Small intestine (tissue), 7 donors: Measurements from ENCODE around the gene TLCD1. TPM values are rescaled to one million over a fixed set of nuclear protein-coding genes. Genes with fewer than 3 reads are reported as not detected.
"Not testable (repeated sequence)": the region's sequence is repeated elsewhere in the genome, so short reads cannot be mapped to it uniquely, and the experiment has no call there.

Source experiments
- DNase-seq, 2 donors: peaks; one replicate each; pipeline versions ENCODE4 v3.0.0 to v3.0.0-alpha.2; 2013
- FAIRE-seq: peaks from 2 replicates; lab custom pipeline; 2012; peaks lifted over from hg19 to GRCh38; lab: Jason Lieb, UNC
- H3K27ac ChIP-seq, 3 donors: one replicate each; pipeline ENCODE4 v1.5.1; 2013; ENCODE audit warnings: low read length in 2 of 3, mild to moderate bottlenecking in 2 of 3, control low read depth in 1 of 3, inconsistent platforms in 1 of 3, low read depth in 1 of 3, moderate library complexity in 1 of 3
- H3K27me3 ChIP-seq, 3 donors: one replicate each; pipeline ENCODE4 v1.6.1; 2013; ENCODE audit warnings: low read length in 3 of 3, inconsistent platforms in 1 of 3; ENCODE audit not compliant: control insufficient read depth in 3 of 3, insufficient read depth in 3 of 3
- H3K36me3 ChIP-seq, 3 donors: one replicate each; pipeline ENCODE4 v1.6.1; 2013; ENCODE audit warnings: low read length in 3 of 3, inconsistent platforms in 1 of 3, low read depth in 1 of 3, mild to moderate bottlenecking in 1 of 3, moderate library complexity in 1 of 3; ENCODE audit not compliant: control insufficient read depth in 3 of 3, insufficient read depth in 2 of 3
- H3K4me1 ChIP-seq, 3 donors: one replicate each; pipeline ENCODE4 v1.6.1; 2013; ENCODE audit warnings: low read length in 2 of 3, inconsistent platforms in 1 of 3, low read depth in 1 of 3, mild to moderate bottlenecking in 1 of 3, moderate library complexity in 1 of 3; ENCODE audit not compliant: control insufficient read depth in 3 of 3, insufficient read depth in 2 of 3
- H3K4me3 ChIP-seq, 3 donors: one replicate each; pipeline ENCODE4 v1.5.1; 2013; ENCODE audit warnings: low read length in 3 of 3, control low read depth in 1 of 3, inconsistent platforms in 1 of 3, low read depth in 1 of 3, mild to moderate bottlenecking in 1 of 3, moderate library complexity in 1 of 3
- H3K9me3 ChIP-seq, 2 donors: one replicate each; pipeline ENCODE4 v1.6.1; 2013; ENCODE audit warnings: low read depth in 1 of 2, low read length in 1 of 2; ENCODE audit not compliant: control insufficient read depth in 2 of 2, insufficient read depth in 1 of 2
- WGBS, 3 donors: extraction: QIAGEN DNeasy Blood & Tissue Kit; methylation state at CpG; one replicate each; pipeline ENCODE4 v1.1.7; 2013; 5-methylcytosine and 5-hydroxymethylcytosine counted together
- polyA plus RNA-seq, 4 donors: library from polyadenylated mRNA; stranded (reverse) in 3 of 4; unstranded in 1 of 4; fragments of 200-250 nt in 3 of 4; fragments of 120-200 nt in 1 of 4; gene quantifications; one replicate each; pipeline versions ENCODE4 v1.2.1 to v1.2.3, GENCODE V29; 2013
- donor health status: healthy with polysubstance abuse.
- donor health status: control.
- donor health status: control.
- donor health status: Bipolar disorder and iron deficiency.
- donor health status: healthy.

TLCD1 gene
- polyA plus RNA-seq, 4 donors: 10.7 to 21.3 (median 11.6) TPM

DNA sequence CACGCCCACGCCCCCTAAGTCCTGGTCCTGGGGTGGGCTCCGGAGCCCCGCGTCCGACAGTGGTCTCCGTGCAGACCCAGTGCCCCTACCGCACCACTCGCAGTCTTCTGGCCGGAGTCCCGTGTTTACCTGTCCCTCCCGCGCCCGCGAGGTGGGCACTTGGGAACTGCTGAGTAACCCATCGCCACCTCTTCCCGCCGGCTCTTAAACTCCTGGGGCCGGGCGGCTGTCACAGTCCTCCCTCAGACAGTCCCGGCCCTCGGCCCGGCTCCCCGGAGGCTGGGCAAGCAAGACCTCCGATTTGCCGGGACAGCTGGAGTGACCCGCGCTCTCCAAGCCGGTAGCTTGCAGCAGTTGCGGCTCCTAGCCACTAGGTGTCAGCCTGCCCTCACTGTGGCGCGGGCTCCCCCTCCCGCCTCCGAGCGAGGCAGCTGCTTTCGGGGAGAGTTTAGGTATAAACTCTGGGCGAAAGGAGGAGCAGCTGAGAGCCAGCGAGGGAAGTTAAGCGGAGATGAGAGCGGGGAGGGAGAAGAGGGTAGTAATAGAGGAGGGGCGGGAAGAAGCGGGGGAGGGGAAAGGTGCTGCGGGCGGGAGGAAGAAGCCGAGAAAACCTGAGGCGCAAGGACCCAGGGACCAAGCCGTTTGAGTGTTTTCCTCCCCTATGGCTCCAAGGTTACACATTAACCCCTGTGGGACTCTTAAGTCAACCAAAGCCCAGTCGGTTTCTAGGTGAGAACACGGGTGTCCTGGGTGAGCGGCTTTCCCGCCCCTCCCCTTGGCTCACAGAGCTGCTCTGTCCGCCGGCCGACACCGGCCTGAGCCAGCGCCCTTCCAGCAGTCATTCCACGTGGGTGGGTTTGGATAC lies 826 bp upstream of the TLCD1 start:
- 0% methylated on average over 53 to 57 of the region's 57 CpGs for WGBS, 3 donors
- DNase-seq (peak; percentile 94 to 97), FAIRE-seq (no peak)
- H3K36me3 ChIP-seq: peaks cover 5 to 30% (median 8%) of the 10 kb centered on the region in 3 donors
- H3K4me3 ChIP-seq: peak overlapping the region; percentile 38 to 60 (median 52)
- H3K27me3 ChIP-seq: no peaks in the 10 kb centered on the region
- H3K27ac ChIP-seq: peak overlapping the region; percentile 72 to 99 (median 79)
- H3K4me1 ChIP-seq: peaks cover 0 to 27% (median 0%) of the 10 kb centered on the region in 3 donors
- H3K9me3 ChIP-seq: no peaks in the 10 kb centered on the region

DNA sequence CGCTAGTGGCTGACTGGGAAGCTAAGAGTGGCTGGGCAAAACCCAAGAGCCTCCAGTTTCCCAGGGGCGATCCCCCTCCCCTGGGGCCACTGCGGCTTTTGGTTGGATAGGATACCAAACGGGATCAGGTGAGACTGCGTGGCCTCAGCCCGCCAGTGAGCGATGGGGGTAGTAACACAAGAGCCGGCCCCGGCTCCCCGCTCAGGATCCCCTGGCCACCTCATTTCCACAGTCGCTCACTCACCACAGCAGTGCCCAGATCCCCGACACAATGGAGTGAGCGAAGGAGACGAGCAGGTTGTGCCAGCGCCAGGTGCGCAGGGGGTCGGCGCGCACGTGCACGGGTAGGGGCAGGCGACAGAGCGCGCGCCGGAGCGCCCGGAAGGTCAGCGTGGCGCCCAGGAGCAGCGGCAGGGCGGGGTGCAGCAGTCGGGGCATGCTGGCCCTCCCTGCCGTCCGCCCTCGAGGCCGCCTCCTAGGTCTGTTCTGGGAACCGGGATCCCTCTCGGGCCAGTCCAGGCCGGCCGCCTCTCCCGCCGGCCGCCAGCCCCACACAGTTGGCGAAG lies 290 bp downstream of the TLCD1 start:
- Histone ChIP-seq H3K27ac (peak overlapping the region; percentile 67 to 99 (median 73)), H3K9me3 (no peaks in the 10 kb centered on the region), H3K4me1 (peaks cover 0 to 37% (median 2%) of the 10 kb centered on the region in 3 donors), H3K36me3 (peaks cover 5 to 39% (median 11%) of the 10 kb centered on the region in 3 donors), H3K4me3 (peak overlapping the region; percentile 38 to 60 (median 52)), H3K27me3 (no peaks in the 10 kb centered on the region)
- no peak for FAIRE-seq
- peak; percentile 64 to 86 for DNase-seq
- 1% methylated on average over 34 to 45 of the region's 45 CpGs for WGBS, 3 donors

DNA sequence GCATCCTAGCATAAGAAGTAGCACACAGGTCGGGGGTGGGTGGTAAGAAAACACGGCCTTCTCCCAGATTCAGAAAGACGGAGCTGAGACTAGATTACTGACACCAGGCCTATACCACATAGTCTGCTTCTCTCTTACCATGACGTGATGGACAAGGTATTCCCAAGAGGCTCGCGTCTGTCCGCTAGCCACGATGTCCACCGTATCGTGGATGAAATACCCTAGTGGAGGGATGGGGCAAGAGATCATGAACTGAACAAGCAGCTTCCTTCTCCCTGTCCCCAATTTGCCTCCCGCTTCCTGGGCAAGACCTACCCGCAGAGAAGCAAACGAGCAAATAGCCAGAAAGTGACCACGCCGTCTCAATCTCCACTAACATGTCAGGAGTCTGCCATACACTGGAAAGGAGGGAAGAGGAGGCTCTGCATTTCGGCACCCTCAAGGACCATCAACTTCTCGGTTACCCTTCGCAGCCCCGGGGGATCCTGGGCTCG lies 820 bp downstream of the TLCD1 start:
- Histone ChIP-seq H3K4me3 (peak overlapping the region in 2 of 3 donors; percentile 52 to 60), H3K36me3 (peaks cover 5 to 43% (median 11%) of the 10 kb centered on the region in 3 donors), H3K27me3 (no peaks in the 10 kb centered on the region), H3K4me1 (peaks cover 0 to 37% (median 2%) of the 10 kb centered on the region in 3 donors), H3K27ac (peak overlapping the region; percentile 67 to 99 (median 73)), H3K9me3 (no peaks in the 10 kb centered on the region)
- WGBS, 3 donors: 12 to 19% (median 12%) methylated on average over 20 of the region's 20 CpGs
- peak; percentile 29 to 50 for DNase-seq
- FAIRE-seq: no peak

DNA sequence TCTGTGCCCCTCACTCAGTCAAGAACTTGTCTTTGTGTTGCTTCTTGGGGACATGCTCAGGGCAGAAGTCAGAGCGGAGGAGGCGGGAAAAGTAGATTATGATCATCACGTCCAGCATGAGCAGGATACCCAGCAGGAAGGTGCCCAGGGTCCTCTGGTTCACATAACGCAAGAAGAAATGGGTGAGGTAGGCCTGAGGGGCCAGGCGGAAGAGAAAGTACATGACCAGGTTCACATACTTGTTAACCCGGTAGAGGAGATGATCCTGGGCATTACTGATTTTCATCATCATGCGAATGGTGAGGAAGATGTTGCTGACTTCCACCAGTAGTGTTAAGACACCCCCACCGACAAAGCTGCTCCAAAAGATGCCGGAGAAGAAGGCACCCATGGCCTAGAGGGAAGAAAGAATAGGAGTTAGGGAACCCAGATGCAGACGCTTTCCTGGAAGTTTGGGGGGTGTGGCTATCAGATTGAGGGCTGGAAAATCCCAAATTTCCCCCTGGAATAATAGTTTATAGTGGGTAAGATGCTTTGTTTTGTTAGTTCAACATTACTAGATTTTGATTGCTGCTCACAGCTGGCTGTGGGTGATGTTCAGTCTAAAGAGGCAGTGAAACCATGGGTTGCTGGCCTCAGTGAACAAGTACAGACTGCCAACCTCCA lies 1.4 kb downstream of the TLCD1 start:
- Histone ChIP-seq H3K4me3 (peak overlapping the region in 1 of 3 donors; percentile 60), H3K27me3 (no peaks in the 10 kb centered on the region), H3K4me1 (peaks cover 0 to 37% (median 2%) of the 10 kb centered on the region in 3 donors), H3K36me3 (peaks cover 5 to 43% (median 11%) of the 10 kb centered on the region in 3 donors), H3K27ac (peak overlapping the region in 2 of 3 donors; percentile 67 to 99), H3K9me3 (no peaks in the 10 kb centered on the region)
- DNase-seq: no peak
- no peak for FAIRE-seq
- 65 to 75% (median 74%) methylated on average over 10 of the region's 10 CpGs for WGBS, 3 donors

DNA sequence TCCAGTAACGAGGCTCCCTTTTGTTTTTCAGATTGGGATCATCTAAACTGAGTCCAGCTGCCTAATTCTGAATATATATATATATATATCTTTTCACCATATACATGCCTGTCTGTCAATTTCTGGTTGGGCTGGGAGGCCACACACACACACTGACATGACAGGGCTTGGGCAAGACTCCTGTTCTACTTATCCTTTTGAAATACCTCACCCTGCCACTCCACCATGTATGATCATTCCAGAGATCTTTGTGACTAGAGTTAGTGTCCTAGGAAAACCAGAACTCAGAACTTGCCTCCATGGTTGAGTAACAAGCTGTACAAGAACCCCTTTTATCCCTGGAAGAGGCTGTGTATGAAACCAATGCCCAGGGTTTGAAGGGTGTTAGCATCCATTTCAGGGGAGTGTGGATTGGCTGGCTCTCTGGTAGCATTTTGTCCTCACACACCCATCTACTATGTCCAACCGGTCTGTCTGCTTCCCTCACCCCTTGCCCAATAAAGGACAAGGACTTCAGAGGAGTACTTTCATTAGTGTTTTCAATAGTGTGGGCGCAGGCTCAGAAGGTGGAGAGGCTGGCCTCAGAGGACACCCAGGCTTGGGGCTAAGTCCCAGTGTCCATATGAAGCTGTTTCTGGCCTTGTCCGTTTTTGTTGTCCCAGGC lies 2.1 kb downstream of the TLCD1 start:
- H3K36me3 ChIP-seq: peaks cover 5 to 43% (median 11%) of the 10 kb centered on the region in 3 donors
- not testable (repeated sequence) for H3K27ac ChIP-seq, DNase-seq, H3K27me3 ChIP-seq, FAIRE-seq, H3K9me3 ChIP-seq, H3K4me3 ChIP-seq
- peaks cover 0 to 37% (median 2%) of the 10 kb centered on the region in 3 donors for H3K4me1 ChIP-seq
- WGBS, 3 donors: 56 to 65% (median 61%) methylated on average over 4 of the region's 4 CpGs

DNA sequence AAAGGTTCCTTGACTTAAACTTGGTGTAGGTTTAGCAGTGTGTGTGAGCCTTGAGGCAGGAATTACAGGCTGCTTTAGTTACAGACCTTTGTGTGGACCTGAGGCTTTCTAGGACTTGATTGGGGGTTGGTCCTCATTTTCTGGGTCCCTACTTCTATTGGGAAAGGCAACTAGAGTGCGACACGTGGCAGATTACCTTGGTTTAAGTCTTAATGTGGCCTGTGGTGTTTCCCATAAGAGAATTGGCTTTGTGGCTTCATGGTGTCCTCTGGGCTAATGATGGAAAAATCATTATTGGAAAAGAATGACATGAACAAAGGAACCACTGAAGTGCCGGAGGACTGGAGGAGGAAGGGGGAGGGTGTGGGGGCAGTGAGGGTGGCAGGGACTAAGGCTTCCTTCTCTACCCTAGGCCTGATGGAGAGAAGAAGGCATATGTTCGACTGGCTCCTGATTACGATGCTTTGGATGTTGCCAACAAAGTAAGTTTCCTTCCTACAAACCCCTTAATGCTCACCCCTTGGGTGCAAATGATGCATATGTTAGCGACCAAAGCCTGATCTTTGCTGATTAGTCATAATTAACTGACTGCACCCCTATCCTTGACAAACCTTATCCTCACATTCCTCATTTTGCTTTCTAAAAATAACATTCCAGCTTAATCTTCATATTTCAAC lies 2.7 kb downstream of the TLCD1 start:
- 66 to 79% (median 71%) methylated on average over 6 of the region's 6 CpGs for WGBS, 3 donors
- no peak overlapping the region for H3K27ac ChIP-seq
- peaks cover 5 to 43% (median 11%) of the 10 kb centered on the region in 3 donors for H3K36me3 ChIP-seq
- H3K4me3 ChIP-seq: no peak overlapping the region
- DNase-seq: no peak
- peaks cover 0 to 43% (median 2%) of the 10 kb centered on the region in 3 donors for H3K4me1 ChIP-seq
- H3K27me3 ChIP-seq: no peaks in the 10 kb centered on the region
- H3K9me3 ChIP-seq: no peaks in the 10 kb centered on the region
- no peak for FAIRE-seq

DNA sequence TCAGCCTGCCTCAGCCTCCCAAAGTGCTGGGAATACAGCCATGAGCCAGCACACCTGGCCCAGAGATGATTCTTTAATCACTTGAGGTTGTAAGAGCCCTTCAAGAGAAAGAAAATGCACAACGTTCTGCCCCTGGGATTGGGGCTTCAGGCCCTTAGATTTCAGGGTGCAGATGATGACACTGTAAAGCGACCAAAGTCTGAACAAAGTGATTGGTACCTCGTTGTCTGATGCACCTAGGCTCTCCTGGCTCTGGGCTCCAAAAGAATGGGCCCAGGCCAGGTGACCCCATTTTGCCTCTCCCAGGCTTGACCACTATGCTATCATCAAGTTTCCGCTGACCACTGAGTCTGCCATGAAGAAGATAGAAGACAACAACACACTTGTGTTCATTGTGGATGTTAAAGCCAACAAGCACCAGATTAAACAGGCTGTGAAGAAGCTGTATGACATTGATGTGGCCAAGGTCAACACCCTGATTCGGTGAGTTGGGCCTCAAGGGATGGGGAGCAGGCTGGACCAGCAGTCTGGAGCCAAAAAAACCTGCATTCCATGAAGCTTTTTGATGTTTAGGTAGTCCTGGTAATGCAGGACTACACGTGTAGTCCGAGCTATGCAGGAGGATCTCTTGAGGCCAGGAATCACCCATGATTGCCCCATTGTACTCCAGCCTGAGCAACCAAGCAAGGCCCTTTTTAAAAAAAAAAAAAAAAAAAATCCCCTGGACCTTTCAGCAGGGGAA lies 3.4 kb downstream of the TLCD1 start:
- H3K4me1 ChIP-seq: peaks cover 0 to 48% (median 2%) of the 10 kb centered on the region in 3 donors
- 49 to 59% (median 54%) methylated on average over 7 of the region's 7 CpGs for WGBS, 3 donors
- peak overlapping the region in 1 of 3 donors; percentile 26 for H3K27ac ChIP-seq
- H3K27me3 ChIP-seq: peaks cover 0 to 3% (median 0%) of the 10 kb centered on the region in 3 donors
- H3K9me3 ChIP-seq: no peaks in the 10 kb centered on the region
- FAIRE-seq (no peak), DNase-seq (no peak)
- H3K4me3 ChIP-seq: no peak overlapping the region
- peaks cover 5 to 43% (median 11%) of the 10 kb centered on the region in 3 donors for H3K36me3 ChIP-seq
